Right kidney (tissue), 1 donor: ENCODE measurements around the gene FRK.
"Not testable (repeated sequence)": the region's sequence is repeated elsewhere in the genome, so short reads cannot be mapped to it uniquely, and the experiment has no call there.

Experiments
- DNase-seq: peaks from one replicate; pipeline ENCODE4 v3.0.0-alpha.2; 2016

The FRK gene

GRCh38 chr6:116078522-116078921 lies 17.8 kb upstream of the FRK start:
- DNase-seq: no peak

- DNase-seq: no peak
Measured at GRCh38 chr6:116074732-116075390, 14.2 kb upstream of the FRK start.

GRCh38 chr6:116073765-116074440 lies 13.2 kb upstream of the FRK start:
- no peak for DNase-seq

- DNase-seq: no peak
Measured at GRCh38 chr6:116072368-116072767, 11.7 kb upstream of the FRK start.

GRCh38 chr6:116070616-116071389 lies 10.1 kb upstream of the FRK start:
- DNase-seq: no peak

- no peak for DNase-seq
Measured at GRCh38 chr6:116070101-116070500, 9.4 kb upstream of the FRK start.

- DNase-seq: no peak
Measured at GRCh38 chr6:116066789-116067188, 6.1 kb upstream of the FRK start.

GRCh38 chr6:116064666-116065065 lies 4.0 kb upstream of the FRK start:
- DNase-seq: no peak

- no peak for DNase-seq
Measured at GRCh38 chr6:116062496-116062895, 1.8 kb upstream of the FRK start.

GRCh38 chr6:116059713-116060571 lies 749 bp downstream of the FRK start:
- peak; percentile 41 for DNase-seq

- DNase-seq: no peak
Measured at GRCh38 chr6:116057766-116058165, 2.9 kb downstream of the FRK start.

GRCh38 chr6:116055513-116055912 lies 5.2 kb downstream of the FRK start:
- no peak for DNase-seq

GRCh38 chr6:116051244-116051643 lies 9.4 kb downstream of the FRK start:
- DNase-seq: no peak

- no peak for DNase-seq
Measured at GRCh38 chr6:116050737-116051136, 10.0 kb downstream of the FRK start.

GRCh38 chr6:116049321-116049720 lies 11.4 kb downstream of the FRK start:
- no peak for DNase-seq

GRCh38 chr6:116047173-116047933 lies 13.3 kb downstream of the FRK start:
- no peak for DNase-seq

GRCh38 chr6:116046737-116047136 lies 14.0 kb downstream of the FRK start:
- no peak for DNase-seq

- not testable (repeated sequence) for DNase-seq
Measured at GRCh38 chr6:116046272-116046671, 14.4 kb downstream of the FRK start.

- DNase-seq: no peak
Measured at GRCh38 chr6:116041934-116042333, 18.8 kb downstream of the FRK start.

- no peak for DNase-seq
Measured at GRCh38 chr6:116040993-116041392, 19.7 kb downstream of the FRK start.

- DNase-seq: no peak
Measured at GRCh38 chr6:116036885-116037284, 23.8 kb downstream of the FRK start.
